Head of caudate nucleus (tissue), 42 donors: ENCODE data around the gene CATSPERB.
"Not testable (repeated sequence)": the region's sequence is repeated elsewhere in the genome, so short reads cannot be mapped to it uniquely, and the experiment has no call there.

Experiments used
- DNase-seq, 42 donors: peaks; one replicate each; pipeline versions ENCODE4 v3.0.0 to v3.0.0-alpha.2; 2020 to 2021; ENCODE audit warnings: mixed read lengths in 7 of 42
- intact Hi-C: fragments of 100-400 bp; cut with DNase I; formaldehyde crosslinking; loops from one replicate; pipeline ENCODE4 v1.15.0; 2022

CATSPERB gene

GRCh38 chr14:91742621-91743304 is 10.9 kb upstream of the CATSPERB start:
- intact Hi-C loops = no loop called here
- DNase-seq = no peak

DNA sequence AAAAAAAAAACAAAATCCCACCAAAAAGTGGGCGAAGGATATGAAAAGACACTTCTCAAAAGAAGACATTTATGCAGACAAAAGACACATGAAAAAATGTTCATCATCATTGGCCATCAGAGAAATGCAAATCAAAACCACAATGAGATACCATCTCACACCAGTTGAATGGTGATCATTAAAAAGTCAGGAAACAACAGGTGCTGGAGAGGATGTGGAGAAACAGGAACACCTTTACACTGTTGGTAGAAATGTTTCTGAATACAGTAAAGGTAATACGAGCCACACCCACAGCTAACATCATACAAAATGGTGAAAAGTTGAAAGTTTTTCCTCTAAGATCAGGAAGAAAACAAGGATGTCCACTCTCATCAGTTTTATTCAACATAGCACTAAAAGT is 8.0 kb upstream of the CATSPERB start:
- intact Hi-C loops, DNase-seq: not testable (repeated sequence)

- intact Hi-C loops = no loop called here
- DNase-seq = no peak
These were observed 5.7 kb upstream of the CATSPERB start for GRCh38 chr14:91737619-91738018.

GRCh38 chr14:91732859-91733477 is 1.1 kb upstream of the CATSPERB start:
- DNase-seq = peak in 1 of 42 donors; percentile 5
- intact Hi-C loops = no loop called here

DNA sequence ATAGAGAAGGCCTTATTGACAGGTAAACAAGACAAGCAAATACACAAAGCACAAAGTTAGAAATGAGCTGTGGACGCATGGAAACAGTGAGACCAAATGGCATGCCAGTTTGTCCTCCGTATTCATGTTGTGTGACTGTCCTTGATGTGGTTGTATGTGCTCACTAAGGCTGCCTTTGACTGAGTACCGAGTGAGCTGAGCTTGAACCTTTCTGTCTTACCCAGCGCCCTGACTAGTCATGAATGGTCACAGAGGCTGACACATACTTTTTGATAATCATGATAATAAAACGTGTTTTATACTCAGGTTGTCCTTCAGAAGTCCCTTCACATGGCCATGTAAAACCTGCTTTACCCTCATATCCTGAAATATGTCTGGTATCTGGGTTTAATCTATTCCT is 553 bp upstream of the CATSPERB start:
- DNase-seq = no peak
- intact Hi-C loops = no loop called here

DNA sequence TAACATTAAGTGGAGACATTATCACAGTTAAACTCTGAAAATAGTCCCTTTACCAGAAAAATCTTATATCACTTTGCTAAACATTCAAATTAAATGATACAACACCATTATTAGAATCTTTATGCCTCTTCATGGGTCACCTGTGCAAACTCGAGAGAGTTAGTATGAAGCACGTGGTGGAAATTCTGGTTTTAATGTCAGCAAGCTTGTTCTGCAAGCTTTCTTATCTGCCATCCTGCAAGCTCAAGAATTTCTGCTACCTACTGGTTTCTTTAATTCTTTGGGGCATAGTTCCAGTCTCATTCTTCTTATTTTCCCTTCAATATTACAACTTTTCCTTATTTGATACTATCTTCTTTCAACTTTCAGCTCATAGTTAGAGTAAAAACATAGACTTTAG is 868 bp downstream of the CATSPERB start:
- intact Hi-C loops = no loop called here
- no peak for DNase-seq

- intact Hi-C loops = no loop called here
- no peak for DNase-seq
These were observed 2.1 kb downstream of the CATSPERB start for GRCh38 chr14:91729756-91730155.

DNA sequence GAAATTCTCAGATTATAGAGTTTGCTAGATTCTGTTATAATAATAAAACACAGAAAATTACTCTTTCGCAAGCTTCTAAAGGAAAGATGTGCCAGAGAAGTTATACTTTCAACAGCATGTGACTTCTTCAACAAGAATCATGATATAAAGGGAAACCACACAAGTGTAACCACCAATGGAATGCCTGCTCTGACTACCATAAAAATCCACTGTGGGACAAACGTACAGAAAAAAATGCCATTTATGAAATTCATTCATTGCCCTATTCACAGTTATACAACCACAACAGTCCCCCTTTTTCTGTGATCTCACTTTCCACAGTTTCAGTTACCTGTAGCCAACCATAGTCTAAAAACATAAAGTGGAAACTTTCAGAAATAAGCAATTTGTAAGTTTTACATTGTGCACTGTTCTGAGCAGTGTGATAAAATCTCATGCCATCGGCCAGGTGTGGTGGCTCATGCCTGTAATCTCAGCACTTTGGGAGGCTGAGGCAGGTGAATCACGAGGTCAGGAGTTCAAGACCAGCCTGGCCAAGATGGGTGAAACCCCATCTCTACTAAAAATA is 3.2 kb downstream of the CATSPERB start:
- DNase-seq = no peak
- intact Hi-C loops = no loop called here

DNA sequence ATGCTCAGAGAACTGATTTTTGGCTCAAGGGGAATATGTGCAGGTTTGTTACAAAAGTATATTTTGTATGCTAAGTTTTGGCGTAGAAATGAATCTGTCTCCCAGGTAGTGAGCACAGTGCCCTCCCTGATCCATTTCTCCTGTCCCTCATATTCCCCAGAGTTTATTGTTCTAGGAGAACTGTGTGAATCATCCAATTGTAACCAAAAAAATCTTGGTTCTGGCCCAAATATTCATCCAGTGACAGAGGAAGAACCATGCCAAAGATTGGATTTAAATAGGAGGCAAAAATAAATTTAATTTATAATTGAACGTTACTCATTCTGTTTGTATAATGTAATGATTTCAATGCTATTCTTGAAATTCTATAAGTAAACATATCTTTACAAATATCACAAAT is 4.8 kb downstream of the CATSPERB start:
- no peak for DNase-seq
- intact Hi-C loops = no loop called here

DNA sequence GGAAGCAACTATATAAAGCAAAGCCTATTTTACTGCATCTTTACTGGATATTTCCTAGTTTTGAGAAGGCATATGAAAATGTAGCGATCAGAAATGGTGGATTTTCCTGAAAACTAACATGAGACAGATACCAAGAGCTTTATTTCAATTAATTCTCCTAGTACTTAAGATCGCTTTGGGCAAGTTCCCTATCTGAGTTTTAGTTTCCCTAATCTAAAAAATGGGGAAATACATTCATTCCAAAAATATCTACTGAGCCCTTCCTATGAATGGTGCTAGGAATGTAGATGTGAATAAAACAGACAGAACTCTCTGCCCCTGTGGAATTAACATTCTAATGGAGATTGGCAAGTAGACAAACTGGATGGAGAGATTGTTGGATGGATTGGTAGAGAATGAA is 8.4 kb downstream of the CATSPERB start:
- DNase-seq = no peak
- intact Hi-C loops = no loop called here

DNA sequence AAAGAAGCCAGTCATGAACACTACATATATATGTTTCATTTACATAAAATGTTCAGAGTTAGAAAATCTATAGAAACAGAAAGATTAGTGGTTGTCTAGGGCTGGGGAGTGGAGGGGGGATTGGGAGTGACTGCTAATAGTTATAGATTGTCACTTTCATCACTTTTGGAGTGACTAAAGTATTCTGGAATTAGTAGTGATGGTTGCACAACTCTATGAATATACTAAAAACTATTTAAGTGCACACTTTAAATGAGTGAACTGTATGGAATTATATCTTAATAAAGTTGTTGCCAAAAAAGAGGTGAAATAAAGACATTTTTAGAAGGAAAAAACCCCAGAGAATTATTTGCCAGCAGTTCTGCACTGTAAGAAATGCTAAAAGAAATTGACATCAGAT is 9.5 kb downstream of the CATSPERB start:
- no peak for DNase-seq
- intact Hi-C loops = no loop called here

DNA sequence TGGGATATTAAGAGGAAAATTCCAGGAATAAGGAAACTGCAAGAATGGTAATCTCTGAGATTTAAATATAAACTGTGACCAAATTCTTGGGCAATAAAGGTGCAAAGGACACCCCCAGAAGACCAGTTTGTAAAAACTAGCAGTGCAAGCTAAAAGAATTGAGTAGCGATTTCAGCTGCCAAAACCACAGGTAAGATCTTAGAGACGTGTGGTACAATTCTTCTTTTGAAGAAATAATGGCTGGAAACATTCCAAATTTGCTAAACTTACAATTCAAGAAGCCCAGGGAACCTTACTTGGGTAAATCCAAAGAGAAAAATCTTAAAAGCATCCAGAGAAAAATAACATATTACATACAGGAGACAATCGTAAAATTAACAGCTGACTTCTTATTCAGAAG is 12.0 kb downstream of the CATSPERB start:
- DNase-seq = no peak
- intact Hi-C loops = no loop called here

DNA sequence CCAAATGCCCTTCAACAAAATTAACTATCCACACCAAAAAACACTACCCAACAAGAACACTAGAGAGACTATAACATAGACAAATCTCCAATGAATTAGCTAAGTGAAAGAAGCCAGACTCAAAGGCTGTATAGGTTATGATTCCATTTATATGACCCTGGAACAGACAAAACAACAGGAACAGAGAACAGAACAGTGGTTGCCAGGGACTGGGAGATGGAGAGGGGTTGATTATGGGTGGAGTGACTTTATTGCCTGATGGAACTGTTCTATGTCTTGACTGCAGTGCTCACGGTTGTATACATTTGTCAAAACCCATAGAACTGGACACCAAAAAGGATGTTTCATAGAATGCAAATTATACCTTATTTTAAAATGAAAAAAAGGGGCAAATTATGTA is 14.9 kb downstream of the CATSPERB start:
- intact Hi-C loops = no loop called here
- no peak for DNase-seq

- intact Hi-C loops = no loop called here
- DNase-seq = no peak
These were observed 17.1 kb downstream of the CATSPERB start for GRCh38 chr14:91714805-91715204.

- intact Hi-C loops = no loop called here
- no peak for DNase-seq
These were observed 23.1 kb downstream of the CATSPERB start for GRCh38 chr14:91708795-91709194.

GRCh38 chr14:91706996-91707395 is 24.9 kb downstream of the CATSPERB start:
- intact Hi-C loops = no loop called here
- no peak for DNase-seq

GRCh38 chr14:91694643-91695042 is 37.2 kb downstream of the CATSPERB start:
- DNase-seq = no peak
- intact Hi-C loops = no loop called here

GRCh38 chr14:91693346-91693745 is 38.5 kb downstream of the CATSPERB start:
- no peak for DNase-seq
- intact Hi-C loops = no loop called here

GRCh38 chr14:91692075-91692474 is 39.8 kb downstream of the CATSPERB start:
- no peak for DNase-seq
- intact Hi-C loops = no loop called here

- DNase-seq = no peak
- intact Hi-C loops = no loop called here
These were observed 42.3 kb downstream of the CATSPERB start for GRCh38 chr14:91689608-91690007.

DNA sequence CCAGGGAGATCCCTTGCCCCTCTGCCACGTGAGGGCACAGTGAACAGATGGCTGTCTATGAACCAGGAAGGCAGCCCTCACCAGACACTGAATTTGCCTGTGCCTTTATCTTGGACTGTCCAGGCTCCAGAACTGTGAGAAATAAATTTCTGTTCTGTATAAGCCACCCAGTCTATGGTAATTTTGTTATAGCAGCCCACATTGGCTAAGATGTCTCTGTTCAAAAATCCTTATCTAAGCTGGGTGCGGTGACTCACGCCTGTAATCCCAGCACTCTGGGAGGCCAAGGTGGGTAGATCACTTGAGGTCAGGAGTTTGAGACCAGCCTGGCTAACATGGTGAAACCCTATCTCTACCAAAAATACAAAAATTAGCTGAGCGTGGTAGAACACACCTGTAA is 44.5 kb downstream of the CATSPERB start:
- DNase-seq, intact Hi-C loops: not testable (repeated sequence)
